Panc1 (cell line): ENCODE data around the gene TMIGD1.

Experiments used
- CTCF ChIP-seq: fragments of 450-650 bp; IDR thresholded peaks from 2 replicates; pipeline ENCODE4 v1.5.1; 2017; ENCODE audit warnings: mild to moderate bottlenecking
- POLR2AphosphoS5 ChIP-seq: IDR thresholded peaks from 2 replicates; pipeline ENCODE4 v1.6.1; 2012; ENCODE audit warnings: mild to moderate bottlenecking, low read depth, low read length, moderate library complexity
- SIN3A ChIP-seq: IDR thresholded peaks from 2 replicates; pipeline ENCODE4 v1.6.1; 2012; ENCODE audit warnings: low read depth, mild to moderate bottlenecking, low read length, moderate library complexity, borderline replicate concordance; ENCODE audit not compliant: insufficient read depth

DNA sequence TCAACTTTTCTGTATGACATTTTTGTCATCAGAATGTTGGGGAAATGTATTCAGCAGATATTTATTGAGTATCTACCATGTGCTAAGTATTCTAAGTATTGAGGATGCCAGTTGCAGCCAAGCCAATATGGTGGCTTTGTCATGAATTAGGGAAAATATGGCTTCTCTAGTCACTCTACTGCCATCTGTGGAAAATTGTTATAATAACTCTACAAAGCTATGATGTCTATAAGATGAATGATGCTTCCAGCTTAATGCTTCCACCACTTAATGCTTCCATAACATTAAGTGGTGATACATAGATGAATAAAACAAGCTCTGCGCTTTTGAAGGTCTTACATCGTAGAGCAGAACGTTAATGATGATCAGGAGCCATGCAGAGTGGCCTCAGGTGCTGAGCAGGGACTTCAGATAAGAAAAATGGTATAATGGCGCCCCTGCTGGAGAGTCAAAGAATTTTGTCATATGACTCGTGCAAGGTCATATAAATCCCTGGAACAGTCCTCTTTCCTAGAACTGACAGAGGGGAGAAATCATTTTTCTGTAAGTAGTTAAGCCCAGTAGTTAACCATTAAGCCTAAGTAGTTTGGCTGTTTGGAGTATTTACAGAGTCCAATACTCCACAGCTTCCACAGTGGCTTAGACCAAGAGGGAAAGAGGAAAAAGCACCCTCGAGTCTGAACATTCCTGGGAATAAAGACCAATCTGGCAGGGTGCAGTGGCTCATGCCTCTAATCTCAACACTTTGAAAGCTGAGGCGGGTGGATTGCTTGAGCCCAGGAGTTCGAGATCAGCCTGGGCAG lies 2.7 kb upstream of the TMIGD1 start:
- TF ChIP-seq CTCF (peak; percentile 86), POLR2AphosphoS5 (no peak), SIN3A (no peak)
